MV-4-11 (cell line): ENCODE results near the gene PRAMEF26.
"Not testable (repeated sequence)": the region's sequence is repeated elsewhere in the genome, so short reads cannot be mapped to it uniquely, and the experiment has no call there.

Experiments
- DNase-seq: peaks from one replicate; lab custom pipeline; 2025; lab: John Stamatoyannopoulos, UW

Gene PRAMEF26

DNA sequence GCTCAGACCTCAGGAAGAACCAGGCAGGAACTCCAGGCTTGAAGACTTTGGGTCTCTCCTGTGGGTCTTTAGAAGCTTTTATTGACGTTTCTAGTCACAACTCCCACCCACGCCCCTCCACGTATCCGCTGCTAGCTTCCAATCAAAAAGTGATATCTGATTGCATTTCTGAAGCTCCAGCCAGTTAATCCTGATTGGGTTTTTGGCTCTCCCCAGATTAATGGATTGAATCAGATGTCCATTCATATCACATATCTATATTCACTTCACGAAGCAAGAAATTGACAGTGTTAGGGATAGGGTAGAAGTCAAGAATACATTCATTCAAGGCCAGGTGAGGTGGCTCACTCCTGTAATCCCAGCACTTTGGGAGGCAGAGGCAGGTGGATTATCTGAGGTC lies at the start of gene PRAMEF26:
PRAMEF26 (minus strand) TSS at position 101 of the 400 bp plus-strand sequence. CDS start 2,914 bp downstream, outside the sequence.
- DNase-seq = not testable (repeated sequence)

DNA sequence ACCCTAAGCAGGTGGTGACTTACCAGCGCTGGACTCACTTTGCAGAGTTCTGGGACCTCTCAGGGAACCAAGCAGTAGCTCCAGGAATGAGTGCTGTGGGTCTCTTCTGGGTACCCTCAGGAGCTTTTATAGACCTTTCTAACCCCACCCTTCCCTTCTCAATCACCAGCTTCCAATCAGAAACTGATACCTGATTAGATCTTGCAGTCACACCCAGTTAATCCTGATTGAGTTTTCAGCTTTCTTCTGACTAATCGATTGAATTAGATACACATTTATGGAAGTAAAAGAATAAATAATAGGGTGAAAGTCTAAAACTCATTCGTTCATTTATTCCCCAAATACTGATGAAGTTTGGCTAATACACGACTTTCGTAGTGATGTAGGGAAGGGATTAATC lies 45.5 kb upstream of the PRAMEF26 start, which contains the start of gene PRAMEF13:
PRAMEF13 (minus strand) TSS at position 101 of the 400 bp plus-strand sequence. CDS start 1,820 bp downstream, outside the sequence.
- not testable (repeated sequence) for DNase-seq

DNA sequence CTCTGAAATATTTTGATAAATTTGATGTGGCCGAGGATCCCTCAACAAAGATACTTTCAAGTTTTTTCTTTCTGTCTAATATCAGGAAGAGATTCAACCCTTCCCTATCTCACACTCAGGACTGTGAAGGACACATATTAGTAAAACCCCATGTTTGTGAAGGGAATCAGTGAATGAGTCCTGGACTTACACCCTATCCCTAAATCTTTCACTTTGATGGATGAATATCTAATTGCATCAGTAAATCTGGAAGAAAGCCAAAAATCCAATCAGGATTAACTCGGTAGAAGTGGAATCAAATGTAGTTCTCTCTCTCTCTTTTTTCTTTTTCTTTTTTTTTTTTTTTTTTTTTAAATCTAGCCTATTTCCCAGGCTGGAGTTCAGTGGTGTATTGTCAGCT lies 15.7 kb upstream of the PRAMEF26 start, which contains the start of gene PRAMEF9:
PRAMEF9 (plus strand) TSS at position 301 of the 400 bp plus-strand sequence. CDS start 3,433 bp downstream, outside the sequence.
- DNase-seq = not testable (repeated sequence)

DNA sequence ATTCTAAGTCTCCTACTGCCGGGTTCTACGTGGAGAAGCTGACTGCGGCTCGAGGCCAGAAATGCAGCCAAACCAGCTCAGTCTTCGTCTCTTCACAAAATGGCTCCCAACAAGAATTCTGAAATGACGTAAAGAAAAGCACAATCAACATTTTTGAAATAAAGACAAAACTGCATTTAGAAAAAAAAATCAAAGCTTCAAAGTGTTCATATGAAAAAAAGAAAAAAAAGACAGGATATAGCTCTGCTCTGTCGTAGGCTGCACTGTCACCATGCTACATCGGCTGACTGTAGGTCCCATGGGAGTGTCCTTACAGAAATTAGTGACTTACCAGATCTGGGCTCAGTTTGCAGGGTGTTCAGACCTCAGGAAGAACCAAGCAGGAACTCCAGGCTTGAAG lies 9.7 kb upstream of the PRAMEF26 start, which contains the start of gene HNRNPCL4:
HNRNPCL4 (minus strand) TSS at position 101 of the 400 bp plus-strand sequence. CDS start 164 bp downstream, outside the sequence.
- DNase-seq = not testable (repeated sequence)

DNA sequence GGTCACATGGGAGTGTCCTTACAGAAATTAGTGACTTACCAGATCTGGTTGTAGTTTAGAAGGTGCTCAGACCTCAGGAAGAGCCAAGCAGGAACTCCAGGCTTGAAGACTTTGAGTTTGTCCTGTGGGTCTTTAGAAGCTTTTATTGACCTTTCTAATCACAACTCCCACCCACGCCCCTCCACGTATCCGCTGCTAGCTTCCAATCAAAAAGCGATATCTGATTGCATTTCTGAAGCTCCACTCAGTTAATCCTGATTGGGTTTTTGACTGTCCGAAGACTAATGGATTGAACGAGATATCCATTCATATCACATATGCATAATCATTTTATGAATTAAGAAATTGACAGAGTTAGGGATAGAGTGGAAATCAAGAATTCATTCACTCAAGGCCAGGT lies 39.1 kb downstream of the PRAMEF26 start, which contains the start of gene HNRNPCL2:
HNRNPCL2 (minus strand) TSS at position 101 of the 400 bp plus-strand sequence. CDS start 454 bp downstream, outside the sequence.
- not testable (repeated sequence) for DNase-seq
